Right atrium auricular region (tissue), 2 donors: ENCODE measurements around the gene SCARB2. TPM values are rescaled to one million over a fixed set of nuclear protein-coding genes. Genes with fewer than 3 reads are reported as not detected.

Source experiments
- DNase-seq: peaks from one replicate; pipeline ENCODE4 v3.0.0-alpha.2; 2019; ENCODE audit warnings: low spot score
- H3K27ac ChIP-seq, 2 donors: fragments of 200-600 bp; sonication (generic); 1 replicate in 1 of 2; 2 replicates in 1 of 2; pipeline ENCODE4 v1.5.1; 2016 to 2019
- H3K27me3 ChIP-seq, 2 donors: fragments of 200-600 bp; sonication (generic); one replicate each; pipeline versions ENCODE4 v1.5.1 to v1.6.0; 2017 to 2019
- H3K36me3 ChIP-seq: fragments of 200-600 bp; sonication (generic); one replicate; pipeline ENCODE4 v1.5.1; 2016
- H3K4me1 ChIP-seq, 2 donors: fragments of 200-600 bp; sonication (generic); one replicate each; pipeline versions ENCODE4 v1.5.1 to v1.6.0; 2017 to 2019
- H3K4me3 ChIP-seq, 2 donors: fragments of 200-600 bp; sonication (generic); 1 replicate in 1 of 2; 2 replicates in 1 of 2; pipeline ENCODE4 v1.5.1; 2017 to 2019; ENCODE audit warnings: mild to moderate bottlenecking in 1 of 2, moderate library complexity in 1 of 2
- H3K9me3 ChIP-seq, 2 donors: fragments of 200-600 bp; sonication (generic); one replicate each; pipeline ENCODE4 v1.5.1; 2019
- total RNA-seq, 2 donors: library from RNA; depleted of rRNA; stranded (reverse); fragments of >200 nt; gene quantifications; one replicate each; pipeline ENCODE4 v1.1.0, GENCODE V29; 2016
- TF ChIP-seq, protein P1 (sequence below), 2 donors: fragments of 200-600 bp; sonication (generic); IDR thresholded peaks; one replicate each; pipeline ENCODE4 v1.5.1; 2019; ENCODE audit warnings: antibody characterized with exemption in 2 of 2

SCARB2 gene
- total RNA-seq, 2 donors from 2014 or later = 86.4 to 103 TPM

DNA sequence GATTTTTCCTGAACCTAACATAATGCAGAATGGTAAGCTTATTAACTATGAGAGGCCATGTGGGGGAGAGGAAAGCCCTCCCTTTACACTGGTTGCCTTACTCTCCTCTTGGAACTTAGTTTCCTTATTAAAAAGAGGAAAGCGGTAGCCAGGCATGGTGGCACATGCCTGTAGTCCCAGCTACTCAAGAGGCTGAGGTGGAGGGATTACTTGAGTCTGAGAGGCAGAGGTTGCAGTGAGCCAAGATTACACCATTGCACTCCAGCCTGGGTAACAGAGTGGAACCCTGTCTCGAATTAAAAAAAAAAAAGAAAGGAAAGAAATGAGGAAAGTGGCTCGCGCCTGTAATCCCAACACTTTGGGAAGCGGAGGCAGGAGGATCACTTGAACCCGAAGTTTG is 39.9 kb upstream of the SCARB2 start:
- TF ChIP-seq, protein P1, sequence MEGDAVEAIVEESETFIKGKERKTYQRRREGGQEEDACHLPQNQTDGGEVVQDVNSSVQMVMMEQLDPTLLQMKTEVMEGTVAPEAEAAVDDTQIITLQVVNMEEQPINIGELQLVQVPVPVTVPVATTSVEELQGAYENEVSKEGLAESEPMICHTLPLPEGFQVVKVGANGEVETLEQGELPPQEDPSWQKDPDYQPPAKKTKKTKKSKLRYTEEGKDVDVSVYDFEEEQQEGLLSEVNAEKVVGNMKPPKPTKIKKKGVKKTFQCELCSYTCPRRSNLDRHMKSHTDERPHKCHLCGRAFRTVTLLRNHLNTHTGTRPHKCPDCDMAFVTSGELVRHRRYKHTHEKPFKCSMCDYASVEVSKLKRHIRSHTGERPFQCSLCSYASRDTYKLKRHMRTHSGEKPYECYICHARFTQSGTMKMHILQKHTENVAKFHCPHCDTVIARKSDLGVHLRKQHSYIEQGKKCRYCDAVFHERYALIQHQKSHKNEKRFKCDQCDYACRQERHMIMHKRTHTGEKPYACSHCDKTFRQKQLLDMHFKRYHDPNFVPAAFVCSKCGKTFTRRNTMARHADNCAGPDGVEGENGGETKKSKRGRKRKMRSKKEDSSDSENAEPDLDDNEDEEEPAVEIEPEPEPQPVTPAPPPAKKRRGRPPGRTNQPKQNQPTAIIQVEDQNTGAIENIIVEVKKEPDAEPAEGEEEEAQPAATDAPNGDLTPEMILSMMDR (IDR thresholded peaks at IDR 0.05) = no peak
- Histone ChIP-seq H3K27ac (no peak overlapping the region), H3K4me1 (peaks cover 0 to 12% of the 10 kb centered on the region in 2 donors), H3K9me3 (no peaks in the 10 kb centered on the region), H3K36me3 (no peaks in the 10 kb centered on the region), H3K27me3 (no peaks in the 10 kb centered on the region), H3K4me3 (no peak overlapping the region)
- no peak for DNase-seq

DNA sequence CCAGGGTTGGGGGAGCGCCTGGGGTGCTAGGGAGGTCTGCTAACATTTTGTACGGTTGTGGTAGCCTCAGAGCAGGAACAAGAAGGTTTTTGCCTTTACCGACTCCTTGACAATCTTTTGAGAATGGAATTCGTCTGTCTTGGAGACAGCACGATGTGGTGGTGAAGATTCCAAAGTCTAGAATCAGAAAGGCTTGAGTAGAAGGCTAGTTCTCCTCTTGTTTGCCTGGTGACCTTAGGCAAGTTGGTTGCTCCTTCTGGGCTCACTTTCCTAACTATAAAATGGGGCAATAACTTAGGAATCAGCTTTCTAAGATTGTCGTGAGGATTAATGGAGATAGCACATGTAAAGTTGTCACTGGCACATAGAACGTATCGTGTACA is 38.6 kb upstream of the SCARB2 start:
- Histone ChIP-seq H3K4me3 (peak overlapping the region; percentile 57 to 59), H3K4me1 (peaks cover 0 to 12% of the 10 kb centered on the region in 2 donors), H3K36me3 (no peaks in the 10 kb centered on the region), H3K27ac (no peak overlapping the region), H3K9me3 (no peaks in the 10 kb centered on the region), H3K27me3 (no peaks in the 10 kb centered on the region)
- no peak for DNase-seq
- TF ChIP-seq, protein P1 (IDR thresholded peaks at IDR 0.05) = no peak

DNA sequence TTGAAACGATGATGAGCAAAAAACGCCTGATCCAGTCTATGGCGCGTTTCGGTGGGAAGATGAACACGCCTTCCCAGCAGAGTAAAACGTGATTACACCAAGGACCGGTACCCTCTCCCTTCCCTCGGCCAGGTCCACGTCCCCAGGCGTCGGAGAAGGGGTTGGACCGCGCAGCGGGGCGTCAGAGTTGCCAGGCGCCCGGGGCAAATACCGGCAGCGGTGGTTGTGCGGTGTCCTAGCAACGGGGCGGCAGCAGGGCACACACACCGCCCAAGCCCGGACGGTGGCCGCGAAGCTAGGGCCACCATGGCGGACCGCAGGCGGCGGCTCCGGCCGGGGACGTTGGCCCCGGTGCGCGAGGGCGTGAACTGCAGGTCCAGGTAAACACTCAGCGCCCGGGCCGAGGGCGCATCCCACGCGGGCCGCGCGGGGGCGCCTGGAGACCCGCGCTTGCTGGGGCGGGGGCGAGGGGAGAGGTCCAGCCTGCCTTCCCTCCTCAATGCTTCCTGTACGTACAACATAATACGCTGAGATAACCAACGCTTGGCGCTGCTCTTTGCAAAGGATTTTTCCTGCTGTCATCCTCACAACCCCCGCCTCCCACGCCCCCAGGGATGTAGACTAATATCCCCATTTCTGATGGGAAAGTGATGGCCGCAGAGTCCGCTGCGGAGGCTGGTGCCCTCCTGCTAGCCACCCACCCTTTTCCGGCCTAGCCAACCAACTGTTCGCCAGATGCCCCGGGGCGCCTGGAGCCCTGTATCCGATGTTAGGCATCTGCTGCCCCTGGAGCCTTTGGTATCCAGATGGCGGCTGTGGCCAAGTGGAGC is 38.0 kb upstream of the SCARB2 start, which contains the start of gene FAM47E:
FAM47E (plus strand) TSS at position 281 of the 830 bp plus-strand sequence; CDS start at position 307, 26 bp downstream.
- TF ChIP-seq, protein P1 (IDR thresholded peaks at IDR 0.05) = peak; percentile 20 to 66
- Histone ChIP-seq H3K27me3 (no peaks in the 10 kb centered on the region), H3K27ac (peak within 1 kb of the TSS in 1 of 2 donors; percentile 30), H3K4me1 (peaks cover 0 to 12% of the 10 kb centered on the region in 2 donors), H3K9me3 (no peaks in the 10 kb centered on the region), H3K36me3 (no peaks in the 10 kb centered on the region), H3K4me3 (peak within 1 kb of the TSS; percentile 57 to 59)
- peak; percentile 67 for DNase-seq

DNA sequence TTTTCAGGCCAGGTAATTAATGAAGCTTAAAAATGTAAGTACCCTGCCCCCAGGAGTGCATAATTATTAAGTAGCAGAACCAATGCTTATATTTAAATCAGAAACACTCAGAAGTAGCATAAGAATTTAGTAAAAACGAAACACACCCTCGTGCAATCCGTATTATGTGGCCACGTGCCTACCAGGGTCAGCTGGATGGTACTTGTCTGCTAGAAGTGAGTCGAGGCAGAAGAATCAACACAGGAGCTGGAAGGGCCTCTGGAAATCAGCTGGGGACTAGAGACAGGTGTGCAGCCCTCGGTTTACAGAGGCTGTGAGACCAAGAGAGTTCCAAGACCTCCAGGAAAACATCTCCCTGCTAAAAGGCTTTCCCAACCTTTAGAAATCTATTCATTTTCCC is 37.3 kb upstream of the SCARB2 start:
- TF ChIP-seq, protein P1 (IDR thresholded peaks at IDR 0.05) = no peak
- Histone ChIP-seq H3K9me3 (no peaks in the 10 kb centered on the region), H3K27ac (no peak overlapping the region), H3K36me3 (no peaks in the 10 kb centered on the region), H3K4me3 (peak overlapping the region; percentile 57 to 59), H3K4me1 (peaks cover 0 to 12% of the 10 kb centered on the region in 2 donors), H3K27me3 (no peaks in the 10 kb centered on the region)
- no peak for DNase-seq

DNA sequence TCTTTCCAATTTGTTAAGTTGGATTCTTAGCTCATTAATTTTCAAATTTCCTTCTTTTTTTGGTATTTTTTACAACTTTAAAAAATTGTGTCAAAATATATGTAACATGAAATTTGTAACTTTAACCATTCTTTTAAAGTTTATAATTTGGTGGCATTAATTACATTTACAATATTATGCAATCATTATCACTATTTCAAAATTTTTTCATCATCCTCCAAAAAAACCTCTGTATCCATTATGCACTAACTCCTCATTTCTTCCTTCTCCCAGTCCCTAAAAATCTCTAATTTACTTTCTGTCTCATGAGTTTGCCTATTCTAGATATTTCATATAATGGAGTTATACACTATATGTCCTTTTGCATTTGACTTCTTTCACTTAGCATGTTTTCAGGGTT is 33.2 kb upstream of the SCARB2 start:
- TF ChIP-seq, protein P1 (IDR thresholded peaks at IDR 0.05) = no peak
- DNase-seq = no peak

More for the DNA sequence above, 33.2 kb upstream of the SCARB2 start:
- no peaks in the 10 kb centered on the region for H3K27me3 ChIP-seq
- H3K4me1 ChIP-seq = peaks cover 0 to 6% of the 10 kb centered on the region in 2 donors
- no peaks in the 10 kb centered on the region for H3K9me3 ChIP-seq
- no peak overlapping the region for H3K27ac ChIP-seq
- no peak overlapping the region for H3K4me3 ChIP-seq
- H3K36me3 ChIP-seq = no peaks in the 10 kb centered on the region
